Activated CD4-positive, alpha-beta T cell treated with anti-CD3 and anti-CD28 coated beads, Interleukin-2, amount 10 ng/mL, durations not matched to agents 24 days and 14 days (primary cell): ENCODE data around the gene YJU2. TPM values are rescaled to one million over a fixed set of nuclear protein-coding genes. Genes with fewer than 3 reads are reported as not detected.
"Not testable (repeated sequence)": the region's sequence is repeated elsewhere in the genome, so short reads cannot be mapped to it uniquely, and the experiment has no call there.

ENCODE experiments used
- DNase-seq: peaks from one replicate; pipeline ENCODE4 v3.0.0; 2022
- H3K27ac Mint-ChIP-seq: one replicate; pipeline ENCODE4 v1.8.0; 2022; ENCODE audit warnings: mild to moderate bottlenecking, mixed read lengths
- H3K27me3 Mint-ChIP-seq: one replicate; pipeline ENCODE4 v1.8.0; 2022; ENCODE audit warnings: mixed read lengths
- H3K36me3 Mint-ChIP-seq: one replicate; pipeline ENCODE4 v1.8.0; 2022; ENCODE audit warnings: low read depth, mild to moderate bottlenecking, mixed read lengths
- H3K4me1 Mint-ChIP-seq: one replicate; pipeline ENCODE4 v1.8.0; 2021; ENCODE audit warnings: mixed read lengths
- H3K4me3 Mint-ChIP-seq: one replicate; pipeline ENCODE4 v1.8.0; 2022; ENCODE audit warnings: mild to moderate bottlenecking, moderate library complexity, mixed read lengths
- H3K9me3 Mint-ChIP-seq: one replicate; pipeline ENCODE4 v1.8.0; 2021; ENCODE audit warnings: mixed read lengths
- intact Hi-C: fragments of 100-400 bp; cut with micrococcal nuclease; formaldehyde crosslinking; loops from one replicate; pipeline ENCODE4 v1.15.1; 2023
- total RNA-seq: library from RNA; stranded (reverse); gene quantifications from 2 replicates; pipeline ENCODE4 v1.2.3, GENCODE V29; 2022

YJU2 gene
- total RNA-seq, 1 donor from 2014 or later = 38.2 TPM

GRCh38 chr19:4267101-4267900, 20.4 kb downstream of the YJU2 start:
- Mint-ChIP-seq H3K27ac (peak overlapping the region; percentile 4), H3K9me3 (no peaks in the 10 kb centered on the region), H3K36me3 (peaks cover 51% of the 10 kb centered on the region), H3K4me1 (peaks cover 13% of the 10 kb centered on the region), H3K4me3 (no peak overlapping the region), H3K27me3 (no peaks in the 10 kb centered on the region)
- DNase-seq = peak; percentile 87
- intact Hi-C loops = loop anchor here (1.0 kb wide), 2 partner anchors 85 to 133 kb away; partner anchors contain the start of gene SH3GL1

- no peak overlapping the region for H3K27ac Mint-ChIP-seq
- DNase-seq = no peak
- intact Hi-C loops = loop anchor here (1.0 kb wide), 2 partner anchors 84 to 132 kb away; partner anchors contain the start of gene SH3GL1
- no peaks in the 10 kb centered on the region for H3K27me3 Mint-ChIP-seq
- H3K9me3 Mint-ChIP-seq = no peaks in the 10 kb centered on the region
- H3K4me3 Mint-ChIP-seq = no peak overlapping the region
- H3K36me3 Mint-ChIP-seq = peaks cover 51% of the 10 kb centered on the region
- H3K4me1 Mint-ChIP-seq = peaks cover 13% of the 10 kb centered on the region
Observed at GRCh38 chr19:4267901-4268815, 21.3 kb downstream of the YJU2 start.

DNA sequence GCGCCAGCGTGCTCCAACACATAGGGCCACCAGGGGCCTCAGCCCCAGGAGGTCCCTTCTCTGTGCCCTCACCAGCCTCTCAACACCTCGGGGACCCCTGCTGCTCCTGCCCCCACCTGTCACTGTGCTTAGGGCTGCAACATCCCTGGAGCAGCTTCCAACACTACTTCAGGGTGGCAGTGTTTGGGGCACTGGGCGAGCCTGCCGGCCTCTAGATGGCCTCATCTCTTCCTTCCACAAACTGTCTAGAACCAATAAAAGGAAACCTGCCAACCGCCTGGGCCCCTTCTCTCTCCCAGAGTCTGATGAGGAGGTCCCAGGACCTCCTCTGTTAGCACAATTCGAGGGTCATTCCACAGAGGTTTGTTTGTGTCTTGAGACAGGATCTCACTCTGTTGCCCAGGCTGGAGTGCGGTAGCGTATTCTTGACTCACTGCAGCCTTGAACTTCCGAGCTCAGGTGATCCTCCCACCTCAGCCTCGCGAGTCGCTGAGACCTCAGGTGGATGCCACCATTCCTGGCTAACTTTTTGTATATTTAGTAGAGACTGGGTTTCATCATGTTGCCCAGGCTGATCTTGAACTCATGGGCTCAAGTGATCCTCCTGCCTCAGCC, 22.0 kb downstream of the YJU2 start:
- no peaks in the 10 kb centered on the region for H3K9me3 Mint-ChIP-seq
- H3K36me3 Mint-ChIP-seq = peaks cover 47% of the 10 kb centered on the region
- intact Hi-C loops = no loop called here
- no peaks in the 10 kb centered on the region for H3K27me3 Mint-ChIP-seq
- no peak overlapping the region for H3K27ac Mint-ChIP-seq
- no peak overlapping the region for H3K4me3 Mint-ChIP-seq
- DNase-seq = no peak
- peaks cover 11% of the 10 kb centered on the region for H3K4me1 Mint-ChIP-seq

- H3K27ac Mint-ChIP-seq = no peak overlapping the region
- no peaks in the 10 kb centered on the region for H3K4me1 Mint-ChIP-seq
- H3K36me3 Mint-ChIP-seq = peaks cover 23% of the 10 kb centered on the region
- intact Hi-C loops = no loop called here
- H3K9me3 Mint-ChIP-seq = no peaks in the 10 kb centered on the region
- peaks cover 5% of the 10 kb centered on the region for H3K27me3 Mint-ChIP-seq
- DNase-seq = no peak
- no peak overlapping the region for H3K4me3 Mint-ChIP-seq
Observed at GRCh38 chr19:4272894-4273293, 26.0 kb downstream of the YJU2 start.

GRCh38 chr19:4274321-4274686, 27.4 kb downstream of the YJU2 start:
- DNase-seq, H3K4me3 Mint-ChIP-seq, H3K27ac Mint-ChIP-seq, H3K4me1 Mint-ChIP-seq, intact Hi-C loops, H3K9me3 Mint-ChIP-seq: not testable (repeated sequence)
- Mint-ChIP-seq H3K36me3 (peaks cover 15% of the 10 kb centered on the region), H3K27me3 (peaks cover 13% of the 10 kb centered on the region)

- H3K27ac Mint-ChIP-seq = no peak overlapping the region
- peaks cover 28% of the 10 kb centered on the region for H3K27me3 Mint-ChIP-seq
- peaks cover 2% of the 10 kb centered on the region for H3K4me1 Mint-ChIP-seq
- H3K36me3 Mint-ChIP-seq = peaks cover 1% of the 10 kb centered on the region
- H3K9me3 Mint-ChIP-seq = no peaks in the 10 kb centered on the region
- DNase-seq = no peak
- H3K4me3 Mint-ChIP-seq = no peak overlapping the region
- intact Hi-C loops = no loop called here
Observed at GRCh38 chr19:4277191-4277696, 30.4 kb downstream of the YJU2 start.

DNA sequence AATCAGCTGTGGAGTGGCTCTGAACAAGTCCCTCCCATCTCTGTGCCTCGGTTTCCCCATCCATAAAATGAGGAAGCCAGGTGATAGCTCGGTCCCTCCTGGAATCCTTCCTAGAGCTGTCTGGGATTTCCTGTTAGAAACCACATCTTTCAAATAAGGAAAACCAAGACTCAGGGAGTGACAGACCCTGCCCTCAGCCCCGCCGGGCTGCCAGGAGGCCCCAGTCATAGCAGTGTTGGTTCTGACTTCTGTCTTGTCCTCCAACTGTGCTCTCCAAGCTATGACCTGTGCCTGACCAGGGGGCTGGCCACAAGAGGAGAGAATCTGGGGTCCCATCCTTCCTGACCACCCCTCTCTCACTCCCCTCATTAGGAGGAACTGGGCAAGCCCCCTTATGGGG, 31.1 kb downstream of the YJU2 start:
- H3K9me3 Mint-ChIP-seq = no peaks in the 10 kb centered on the region
- intact Hi-C loops = no loop called here
- H3K27me3 Mint-ChIP-seq = peaks cover 30% of the 10 kb centered on the region
- H3K36me3 Mint-ChIP-seq = no peaks in the 10 kb centered on the region
- H3K27ac Mint-ChIP-seq = no peak overlapping the region
- no peak for DNase-seq
- H3K4me3 Mint-ChIP-seq = no peak overlapping the region
- peaks cover 2% of the 10 kb centered on the region for H3K4me1 Mint-ChIP-seq

DNA sequence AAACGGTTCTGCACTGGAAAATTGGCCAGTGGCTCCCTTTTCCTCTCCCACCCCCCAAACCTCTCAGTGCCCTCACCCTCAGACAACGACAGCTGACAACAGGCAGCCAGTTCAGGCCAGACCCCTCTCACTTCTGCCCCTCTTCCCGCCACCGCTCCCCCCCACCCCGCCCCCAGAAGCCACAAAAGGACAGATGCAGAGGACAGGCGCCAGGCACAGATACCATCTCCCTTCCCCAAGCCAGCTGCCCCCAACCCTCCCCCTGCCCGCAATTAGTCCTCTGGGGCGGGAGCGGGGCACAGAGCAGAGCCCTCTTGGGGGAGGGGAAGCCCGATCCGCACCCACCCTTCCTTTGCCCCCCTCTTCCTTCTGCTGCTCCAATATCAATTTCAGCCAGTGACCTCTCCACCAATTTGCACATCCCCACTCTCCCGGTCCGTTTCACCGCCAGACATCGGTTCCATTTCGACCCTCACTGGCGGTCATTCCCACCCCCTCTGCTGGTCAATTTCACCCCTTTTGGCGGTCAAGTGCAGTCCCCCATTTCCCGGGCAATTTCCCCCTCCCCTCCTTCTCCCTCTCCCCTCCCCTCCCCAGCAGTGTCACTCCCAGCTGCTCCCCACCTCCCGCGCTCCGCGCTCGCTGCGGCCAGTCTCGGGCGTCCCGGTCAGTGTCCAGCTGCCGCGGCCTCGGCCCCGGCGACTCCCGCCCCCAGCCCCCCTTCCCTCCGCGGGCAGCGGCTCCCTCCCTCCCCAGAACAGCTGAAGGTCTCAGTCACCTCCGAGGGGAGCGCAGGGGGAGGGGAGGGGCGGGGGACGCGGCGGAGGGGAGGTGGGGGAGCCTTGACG, 31.8 kb downstream of the YJU2 start, which contains the start of gene SHD:
Gene SHD (plus strand): TSS at position 848 of the 848 bp plus-strand sequence. CDS start 798 bp downstream, outside the sequence.
- intact Hi-C loops = no loop called here
- Mint-ChIP-seq H3K4me1 (peaks cover 2% of the 10 kb centered on the region), H3K36me3 (no peaks in the 10 kb centered on the region)

DNA sequence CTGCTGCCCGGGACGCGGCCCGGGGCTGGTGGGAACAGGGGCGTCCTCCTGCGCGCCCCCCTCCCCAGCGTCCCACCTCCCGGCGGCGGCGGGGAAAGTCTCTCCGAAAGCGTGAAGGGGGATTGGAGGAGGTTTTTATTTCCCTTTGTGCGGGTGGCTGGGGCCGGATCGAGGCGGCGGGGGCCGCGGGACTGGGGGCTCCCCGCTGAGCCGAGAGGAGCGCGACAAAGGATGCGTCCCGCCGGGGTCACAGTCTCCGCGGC, 32.3 kb downstream of the YJU2 start:
- H3K36me3 Mint-ChIP-seq = no peaks in the 10 kb centered on the region
- H3K9me3 Mint-ChIP-seq = no peaks in the 10 kb centered on the region
- DNase-seq = no peak
- H3K4me3 Mint-ChIP-seq = no peak overlapping the region
- intact Hi-C loops = no loop called here
- peaks cover 30% of the 10 kb centered on the region for H3K27me3 Mint-ChIP-seq
- H3K27ac Mint-ChIP-seq = no peak overlapping the region
- H3K4me1 Mint-ChIP-seq = peaks cover 2% of the 10 kb centered on the region

More for the DNA sequence above, 31.8 kb downstream of the YJU2 start, which contains the start of gene SHD:
- Mint-ChIP-seq H3K27ac (peak within 1 kb of the TSS; percentile 37), H3K4me3 (peak within 1 kb of the TSS; percentile 51), H3K9me3 (no peaks in the 10 kb centered on the region), H3K27me3 (peaks cover 30% of the 10 kb centered on the region)
- DNase-seq = no peak

- peaks cover 30% of the 10 kb centered on the region for H3K27me3 Mint-ChIP-seq
- peak overlapping the region; percentile 51 for H3K4me3 Mint-ChIP-seq
- H3K9me3 Mint-ChIP-seq = no peaks in the 10 kb centered on the region
- intact Hi-C loops = no loop called here
- H3K36me3 Mint-ChIP-seq = no peaks in the 10 kb centered on the region
- no peak for DNase-seq
- H3K4me1 Mint-ChIP-seq = peaks cover 2% of the 10 kb centered on the region
- peak overlapping the region; percentile 37 for H3K27ac Mint-ChIP-seq
Observed at GRCh38 chr19:4279530-4280422, 32.9 kb downstream of the YJU2 start.

- Mint-ChIP-seq H3K4me3 (no peak overlapping the region), H3K36me3 (no peaks in the 10 kb centered on the region), H3K27ac (no peak overlapping the region), H3K9me3 (no peaks in the 10 kb centered on the region), H3K27me3 (peaks cover 17% of the 10 kb centered on the region), H3K4me1 (peaks cover 2% of the 10 kb centered on the region)
- DNase-seq = no peak
- intact Hi-C loops = no loop called here
Observed at GRCh38 chr19:4284176-4284958, 37.5 kb downstream of the YJU2 start.

- Mint-ChIP-seq H3K9me3 (no peaks in the 10 kb centered on the region), H3K27ac (no peak overlapping the region), H3K27me3 (peaks cover 13% of the 10 kb centered on the region), H3K36me3 (no peaks in the 10 kb centered on the region), H3K4me1 (no peaks in the 10 kb centered on the region), H3K4me3 (no peak overlapping the region)
- intact Hi-C loops = no loop called here
- DNase-seq = no peak
Observed at GRCh38 chr19:4284974-4285373, 38.1 kb downstream of the YJU2 start.
